ENCODE measurements around the gene RAB25. TPM values are rescaled to one million over a fixed set of nuclear protein-coding genes. Genes with fewer than 3 reads are reported as not detected.
"Not testable (repeated sequence)": the region's sequence is repeated elsewhere in the genome, so short reads cannot be mapped to it uniquely, and the experiment has no call there.

RAB25 gene
- total RNA-seq = not detected in 2 replicates

- no peak for DNase-seq (ENCODE audit: low read depth, low spot score)
Observed at GRCh38 chr1:156060937-156061636, at the start of gene RAB25. Gene RAB25 (plus strand): TSS chr1:156061160. CDS start chr1:156061401, 241 bp downstream.

- no peak for DNase-seq (ENCODE audit: low read depth, low spot score)
Observed at GRCh38 chr1:156012051-156012817, 48.7 kb upstream of the RAB25 start.

- no peak for DNase-seq (ENCODE audit: low read depth, low spot score)
Observed at GRCh38 chr1:156014829-156015228, 46.1 kb upstream of the RAB25 start.

GRCh38 chr1:156019946-156020292 is 41.0 kb upstream of the RAB25 start:
- DNase-seq (ENCODE audit: low read depth, low spot score) = no peak

- DNase-seq (ENCODE audit: low read depth, low spot score) = peak; percentile 88
Observed at GRCh38 chr1:156020293-156021092, 40.5 kb upstream of the RAB25 start, which contains the start of gene SSR2. Gene SSR2 (minus strand): TSS chr1:156020951. CDS start chr1:156020167, 784 bp downstream.

- no peak for DNase-seq (ENCODE audit: low read depth, low spot score)
Observed at GRCh38 chr1:156021093-156021428, 39.9 kb upstream of the RAB25 start.

GRCh38 chr1:156021954-156022353 is 39.0 kb upstream of the RAB25 start:
- no peak for DNase-seq (ENCODE audit: low read depth, low spot score)

- no peak for DNase-seq (ENCODE audit: low read depth, low spot score)
Observed at GRCh38 chr1:156024801-156025200, 36.2 kb upstream of the RAB25 start.

GRCh38 chr1:156025876-156026275 is 35.1 kb upstream of the RAB25 start:
- peak; percentile 26 for DNase-seq (ENCODE audit: low read depth, low spot score)

GRCh38 chr1:156026588-156026987 is 34.4 kb upstream of the RAB25 start:
- DNase-seq (ENCODE audit: low read depth, low spot score) = no peak

GRCh38 chr1:156033011-156033410 is 27.9 kb upstream of the RAB25 start:
- DNase-seq (ENCODE audit: low read depth, low spot score) = no peak

- not testable (repeated sequence) for DNase-seq (ENCODE audit: low read depth, low spot score)
Observed at GRCh38 chr1:156034991-156035390, 26.0 kb upstream of the RAB25 start.

- DNase-seq (ENCODE audit: low read depth, low spot score) = no peak
Observed at GRCh38 chr1:156042828-156043227, 18.1 kb upstream of the RAB25 start.

GRCh38 chr1:156045076-156045475 is 15.9 kb upstream of the RAB25 start:
- no peak for DNase-seq (ENCODE audit: low read depth, low spot score)

GRCh38 chr1:156048663-156049258 is 12.2 kb upstream of the RAB25 start:
- no peak for DNase-seq (ENCODE audit: low read depth, low spot score)

GRCh38 chr1:156050376-156050775 is 10.6 kb upstream of the RAB25 start:
- no peak for DNase-seq (ENCODE audit: low read depth, low spot score)

GRCh38 chr1:156051011-156051725 is 9.8 kb upstream of the RAB25 start:
- DNase-seq (ENCODE audit: low read depth, low spot score) = no peak

GRCh38 chr1:156052862-156053767 is 7.8 kb upstream of the RAB25 start:
- peak; percentile 41 for DNase-seq (ENCODE audit: low read depth, low spot score)

- peak; percentile 55 for DNase-seq (ENCODE audit: low read depth, low spot score)
Observed at GRCh38 chr1:156053768-156054499, 7.0 kb upstream of the RAB25 start, which contains the start of gene UBQLN4. Gene UBQLN4 (minus strand): TSS chr1:156053798. CDS start chr1:156053701, 97 bp downstream.

Measured in pulmonary artery endothelial cell (primary cell).